Lower leg skin (tissue), 3 donors: ENCODE results near the gene NEK4.

Experiments used
- POLR2A ChIP-seq, 2 donors: fragments of 450-650 bp; IDR thresholded peaks; one replicate each; pipeline ENCODE4 v1.6.1; 2016 to 2017; ENCODE audit warnings: antibody characterized with exemption in 2 of 2, mild to moderate bottlenecking in 1 of 2, moderate library complexity in 1 of 2
- TF ChIP-seq, protein P1 (sequence below), 3 donors: fragments of 450-650 bp; IDR thresholded peaks; one replicate each; pipeline ENCODE4 v1.5.1; 2016; ENCODE audit warnings: antibody characterized with exemption in 3 of 3, mild to moderate bottlenecking in 3 of 3, moderate library complexity in 2 of 3

DNA sequence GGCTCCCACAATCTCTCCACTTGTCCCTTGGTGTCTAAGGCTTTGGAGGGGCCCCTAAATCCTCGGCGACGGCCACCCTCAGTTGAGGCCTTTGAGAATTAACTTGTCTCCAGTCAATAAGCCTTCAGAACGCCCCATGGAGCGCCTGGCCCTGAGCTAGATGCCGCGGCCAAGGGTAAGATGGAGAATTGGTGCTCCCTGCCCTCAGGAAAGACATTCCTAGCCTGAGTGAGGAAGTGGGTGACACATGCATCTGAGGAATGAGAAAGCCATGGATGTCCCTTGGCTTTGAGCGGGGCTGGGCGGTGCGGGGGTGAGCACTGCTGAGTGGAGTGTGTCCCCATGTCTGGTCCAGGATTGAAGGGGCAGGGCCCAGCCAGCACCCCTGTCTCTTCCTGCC lies 46.5 kb upstream of the NEK4 start:
- TF ChIP-seq, protein P1, sequence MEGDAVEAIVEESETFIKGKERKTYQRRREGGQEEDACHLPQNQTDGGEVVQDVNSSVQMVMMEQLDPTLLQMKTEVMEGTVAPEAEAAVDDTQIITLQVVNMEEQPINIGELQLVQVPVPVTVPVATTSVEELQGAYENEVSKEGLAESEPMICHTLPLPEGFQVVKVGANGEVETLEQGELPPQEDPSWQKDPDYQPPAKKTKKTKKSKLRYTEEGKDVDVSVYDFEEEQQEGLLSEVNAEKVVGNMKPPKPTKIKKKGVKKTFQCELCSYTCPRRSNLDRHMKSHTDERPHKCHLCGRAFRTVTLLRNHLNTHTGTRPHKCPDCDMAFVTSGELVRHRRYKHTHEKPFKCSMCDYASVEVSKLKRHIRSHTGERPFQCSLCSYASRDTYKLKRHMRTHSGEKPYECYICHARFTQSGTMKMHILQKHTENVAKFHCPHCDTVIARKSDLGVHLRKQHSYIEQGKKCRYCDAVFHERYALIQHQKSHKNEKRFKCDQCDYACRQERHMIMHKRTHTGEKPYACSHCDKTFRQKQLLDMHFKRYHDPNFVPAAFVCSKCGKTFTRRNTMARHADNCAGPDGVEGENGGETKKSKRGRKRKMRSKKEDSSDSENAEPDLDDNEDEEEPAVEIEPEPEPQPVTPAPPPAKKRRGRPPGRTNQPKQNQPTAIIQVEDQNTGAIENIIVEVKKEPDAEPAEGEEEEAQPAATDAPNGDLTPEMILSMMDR (IDR thresholded peaks at IDR 0.05) = no peak
- TF ChIP-seq POLR2A (IDR thresholded peaks at IDR 0.05) = no peak
